ENCODE data around the gene GPATCH8.

DNA sequence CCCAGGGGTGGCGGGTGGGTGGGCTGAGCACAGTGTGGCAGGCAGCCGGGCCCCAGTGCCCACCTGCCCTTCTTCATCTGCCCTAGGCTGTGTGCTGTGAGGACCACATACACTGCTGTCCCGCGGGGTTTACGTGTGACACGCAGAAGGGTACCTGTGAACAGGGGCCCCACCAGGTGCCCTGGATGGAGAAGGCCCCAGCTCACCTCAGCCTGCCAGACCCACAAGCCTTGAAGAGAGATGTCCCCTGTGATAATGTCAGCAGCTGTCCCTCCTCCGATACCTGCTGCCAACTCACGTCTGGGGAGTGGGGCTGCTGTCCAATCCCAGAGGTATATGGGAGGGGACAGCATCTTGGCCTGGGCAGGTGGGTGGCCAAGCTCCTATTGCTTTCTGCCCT, 151.7 kb downstream of the GPATCH8 start:
- TF ChIP-seq, protein P1, sequence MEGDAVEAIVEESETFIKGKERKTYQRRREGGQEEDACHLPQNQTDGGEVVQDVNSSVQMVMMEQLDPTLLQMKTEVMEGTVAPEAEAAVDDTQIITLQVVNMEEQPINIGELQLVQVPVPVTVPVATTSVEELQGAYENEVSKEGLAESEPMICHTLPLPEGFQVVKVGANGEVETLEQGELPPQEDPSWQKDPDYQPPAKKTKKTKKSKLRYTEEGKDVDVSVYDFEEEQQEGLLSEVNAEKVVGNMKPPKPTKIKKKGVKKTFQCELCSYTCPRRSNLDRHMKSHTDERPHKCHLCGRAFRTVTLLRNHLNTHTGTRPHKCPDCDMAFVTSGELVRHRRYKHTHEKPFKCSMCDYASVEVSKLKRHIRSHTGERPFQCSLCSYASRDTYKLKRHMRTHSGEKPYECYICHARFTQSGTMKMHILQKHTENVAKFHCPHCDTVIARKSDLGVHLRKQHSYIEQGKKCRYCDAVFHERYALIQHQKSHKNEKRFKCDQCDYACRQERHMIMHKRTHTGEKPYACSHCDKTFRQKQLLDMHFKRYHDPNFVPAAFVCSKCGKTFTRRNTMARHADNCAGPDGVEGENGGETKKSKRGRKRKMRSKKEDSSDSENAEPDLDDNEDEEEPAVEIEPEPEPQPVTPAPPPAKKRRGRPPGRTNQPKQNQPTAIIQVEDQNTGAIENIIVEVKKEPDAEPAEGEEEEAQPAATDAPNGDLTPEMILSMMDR (IDR thresholded peaks at IDR 0.05; ENCODE audit: poor library complexity, severe bottlenecking): no peak
- TF ChIP-seq EZH2 (IDR thresholded peaks at IDR 0.05; ENCODE audit: borderline replicate concordance, insufficient read depth, low read length, poor library complexity, severe bottlenecking) (no peak), POLR2AphosphoS5 (IDR thresholded peaks at IDR 0.05) (no peak)

All from neural cell (in vitro differentiated cells).